ENCODE measurements around the gene SPINT2.

SPINT2 gene

GRCh38 chr19:38266981-38267597, 2.7 kb downstream of the SPINT2 start:
- DNase-seq (ENCODE audit: low read depth in 2 of 3, low spot score in 1 of 3) = no peak

- DNase-seq (ENCODE audit: low read depth in 2 of 3, low spot score in 1 of 3) = no peak
These were observed 3.5 kb downstream of the SPINT2 start for GRCh38 chr19:38267761-38268483.

- DNase-seq (ENCODE audit: low read depth in 2 of 3, low spot score in 1 of 3) = no peak
These were observed 4.2 kb downstream of the SPINT2 start for GRCh38 chr19:38268539-38268938.

GRCh38 chr19:38270587-38271167, 6.3 kb downstream of the SPINT2 start:
- DNase-seq (ENCODE audit: low read depth in 2 of 3, low spot score in 1 of 3) = no peak

GRCh38 chr19:38273499-38273898, 9.1 kb downstream of the SPINT2 start:
- no peak for DNase-seq (ENCODE audit: low read depth in 2 of 3, low spot score in 1 of 3)

- no peak for DNase-seq (ENCODE audit: low read depth in 2 of 3, low spot score in 1 of 3)
These were observed 10.4 kb downstream of the SPINT2 start for GRCh38 chr19:38274739-38275138.

- no peak for DNase-seq (ENCODE audit: low read depth in 2 of 3, low spot score in 1 of 3)
These were observed 12.7 kb downstream of the SPINT2 start for GRCh38 chr19:38276942-38277517.

- no peak for DNase-seq (ENCODE audit: low read depth in 2 of 3, low spot score in 1 of 3)
These were observed 13.2 kb downstream of the SPINT2 start for GRCh38 chr19:38277549-38277948.

- no peak for DNase-seq (ENCODE audit: low read depth in 2 of 3, low spot score in 1 of 3)
These were observed 13.8 kb downstream of the SPINT2 start for GRCh38 chr19:38277969-38278680.

- no peak for DNase-seq (ENCODE audit: low read depth in 2 of 3, low spot score in 1 of 3)
These were observed 14.4 kb downstream of the SPINT2 start for GRCh38 chr19:38278751-38279150.

GRCh38 chr19:38280030-38280921, 15.9 kb downstream of the SPINT2 start:
- no peak for DNase-seq (ENCODE audit: low read depth in 2 of 3, low spot score in 1 of 3)

GRCh38 chr19:38281811-38282566, 17.6 kb downstream of the SPINT2 start:
- no peak for DNase-seq (ENCODE audit: low read depth in 2 of 3, low spot score in 1 of 3)

GRCh38 chr19:38283271-38283670, 18.9 kb downstream of the SPINT2 start:
- no peak for DNase-seq (ENCODE audit: low read depth in 2 of 3, low spot score in 1 of 3)

GRCh38 chr19:38284422-38284821, 20.0 kb downstream of the SPINT2 start:
- DNase-seq (ENCODE audit: low read depth in 2 of 3, low spot score in 1 of 3) = no peak

- DNase-seq (ENCODE audit: low read depth in 2 of 3, low spot score in 1 of 3) = no peak
These were observed 21.2 kb downstream of the SPINT2 start for GRCh38 chr19:38285567-38285966.

GRCh38 chr19:38287604-38288003, 23.2 kb downstream of the SPINT2 start:
- no peak for DNase-seq (ENCODE audit: low read depth in 2 of 3, low spot score in 1 of 3)

GRCh38 chr19:38288123-38288855, 23.9 kb downstream of the SPINT2 start:
- DNase-seq (ENCODE audit: low read depth in 2 of 3, low spot score in 1 of 3) = no peak

- DNase-seq (ENCODE audit: low read depth in 2 of 3, low spot score in 1 of 3) = no peak
These were observed 25.6 kb downstream of the SPINT2 start for GRCh38 chr19:38289955-38290354.

GRCh38 chr19:38290631-38291147, 26.3 kb downstream of the SPINT2 start:
- DNase-seq (ENCODE audit: low read depth in 2 of 3, low spot score in 1 of 3) = no peak

Data from stimulated activated CD4-positive, alpha-beta T cell treated with anti-CD3 and anti-CD28 coated beads, Interleukin-12 subunit alpha, Interleukin-12 subunit beta, amount 100 ng/mL, for 48 hours (primary cell).